Immature natural killer cell (primary cell): ENCODE measurements around the gene PFDN5. TPM values are rescaled to one million over a fixed set of nuclear protein-coding genes. Genes with fewer than 3 reads are reported as not detected.

ENCODE experiments used
- DNase-seq, 3 donors: peaks; one replicate each; pipeline ENCODE4 v3.0.0; 2022; ENCODE audit warnings: mixed read lengths in 1 of 3
- H3K27ac Mint-ChIP-seq, 6 donors: one replicate each; pipeline ENCODE4 v1.8.0; 2020; ENCODE audit warnings: mixed read lengths in 6 of 6, mild to moderate bottlenecking in 5 of 6, inconsistent platforms in 4 of 6, moderate library complexity in 3 of 6
- H3K27me3 Mint-ChIP-seq, 3 donors: one replicate each; pipeline ENCODE4 v1.8.0; 2020 to 2021; ENCODE audit warnings: low read depth in 3 of 3, mild to moderate bottlenecking in 3 of 3, mixed read lengths in 3 of 3, moderate library complexity in 3 of 3, inconsistent platforms in 1 of 3
- H3K36me3 Mint-ChIP-seq, 3 donors: one replicate each; pipeline ENCODE4 v1.8.0; 2020; ENCODE audit warnings: mixed read lengths in 3 of 3, inconsistent platforms in 2 of 3, mild to moderate bottlenecking in 2 of 3
- H3K4me1 Mint-ChIP-seq, 2 donors: one replicate each; pipeline ENCODE4 v1.8.0; 2020; ENCODE audit warnings: inconsistent platforms in 2 of 2, mild to moderate bottlenecking in 2 of 2, mixed read lengths in 2 of 2, moderate library complexity in 1 of 2
- H3K4me3 Mint-ChIP-seq, 5 donors: one replicate each; pipeline ENCODE4 v1.8.0; 2020; ENCODE audit warnings: mild to moderate bottlenecking in 5 of 5, mixed read lengths in 5 of 5, inconsistent platforms in 3 of 5, moderate library complexity in 3 of 5
- H3K9me3 Mint-ChIP-seq, 6 donors: one replicate each; pipeline ENCODE4 v1.8.0; 2020; ENCODE audit warnings: mild to moderate bottlenecking in 6 of 6, mixed read lengths in 6 of 6, inconsistent platforms in 4 of 6, moderate library complexity in 3 of 6
- polyA plus RNA-seq, 3 donors: library from polyadenylated mRNA; unstranded; fragments of 300-500 nt; fragmentation: Illumina TruSeq; gene quantifications; one replicate each; pipeline ENCODE4 v1.2.3, GENCODE V29; 2021

The PFDN5 gene
- polyA plus RNA-seq, 3 donors from 2014 or later = 829 to 1,850 (median 845) TPM

DNA sequence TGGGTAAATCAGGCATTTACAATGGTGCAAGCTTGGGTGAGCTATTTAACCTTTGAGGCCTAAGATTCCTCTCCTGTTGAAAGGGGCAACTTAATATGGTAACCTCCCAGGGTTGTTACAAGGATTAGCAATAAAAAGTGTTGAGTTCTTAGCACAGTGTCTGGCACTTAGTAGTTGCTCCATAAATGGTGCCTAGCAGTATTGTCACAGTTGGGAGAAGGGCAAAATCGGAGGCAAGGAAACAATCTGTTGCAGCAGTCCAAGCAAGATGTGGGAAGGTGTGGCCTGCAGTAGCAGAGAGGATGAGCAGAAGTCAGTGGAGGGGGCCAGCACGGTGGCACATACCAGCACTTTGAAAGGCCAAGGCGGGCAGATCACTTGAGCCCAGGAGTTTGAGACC, 48.1 kb downstream of the PFDN5 start:
- peak overlapping the region in 1 of 6 donors; percentile 32 for H3K27ac Mint-ChIP-seq
- peaks cover 3 to 8% (median 5%) of the 10 kb centered on the region in 3 donors for H3K27me3 Mint-ChIP-seq
- H3K4me3 Mint-ChIP-seq = peak overlapping the region; percentile 43 to 83 (median 51)
- H3K4me1 Mint-ChIP-seq = peaks cover 12 to 17% of the 10 kb centered on the region in 2 donors
- no peaks in the 10 kb centered on the region for H3K36me3 Mint-ChIP-seq
- no peak for DNase-seq
- no peaks in the 10 kb centered on the region for H3K9me3 Mint-ChIP-seq

DNA sequence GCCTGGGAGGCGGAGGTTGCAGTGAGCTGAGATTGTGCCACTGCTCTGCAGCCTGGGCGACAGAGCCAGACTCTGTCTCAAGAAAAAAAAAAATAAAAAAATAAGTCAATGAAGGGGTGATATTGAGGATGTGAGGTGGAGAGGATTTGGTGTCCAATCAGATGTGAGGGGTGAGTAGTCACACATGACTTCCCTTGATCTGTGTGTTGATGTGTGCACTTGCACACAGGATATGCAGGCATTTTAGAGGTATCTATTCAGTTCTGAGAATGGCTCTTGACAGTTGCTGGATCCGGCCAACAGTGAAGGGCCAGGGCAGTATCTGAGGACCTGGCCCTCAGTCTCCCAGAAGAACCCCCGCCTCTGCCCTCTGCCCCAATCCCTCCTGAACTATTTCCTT, 48.6 kb downstream of the PFDN5 start:
- H3K27ac Mint-ChIP-seq = peak overlapping the region; percentile 3 to 47 (median 38)
- no peaks in the 10 kb centered on the region for H3K36me3 Mint-ChIP-seq
- H3K27me3 Mint-ChIP-seq = peaks cover 3 to 7% (median 5%) of the 10 kb centered on the region in 3 donors
- no peak for DNase-seq
- H3K4me3 Mint-ChIP-seq = peak overlapping the region; percentile 73 to 83 (median 73)
- H3K9me3 Mint-ChIP-seq = no peaks in the 10 kb centered on the region
- H3K4me1 Mint-ChIP-seq = peaks cover 12 to 17% of the 10 kb centered on the region in 2 donors

DNA sequence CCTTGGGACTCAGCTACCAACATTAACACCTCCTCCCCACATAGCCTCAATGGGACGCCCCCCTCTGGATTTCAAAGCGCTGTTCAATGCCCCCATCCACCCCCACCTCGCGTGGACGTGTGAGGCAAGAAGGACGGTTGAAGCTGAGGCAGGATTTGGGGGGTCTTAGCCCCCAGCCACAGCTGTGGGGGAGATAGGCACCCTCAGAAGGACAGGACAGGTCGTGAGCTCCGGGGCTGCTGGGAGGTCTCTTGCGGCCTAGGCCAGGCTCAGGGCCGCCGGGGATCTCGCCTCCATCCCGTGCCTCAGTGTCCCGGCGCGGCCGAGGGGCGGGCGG, 49.1 kb downstream of the PFDN5 start:
- Mint-ChIP-seq H3K4me3 (peak overlapping the region; percentile 73 to 83 (median 73)), H3K27ac (peak overlapping the region in 4 of 6 donors; percentile 3 to 47 (median 38)), H3K9me3 (no peaks in the 10 kb centered on the region), H3K4me1 (peaks cover 12 to 17% of the 10 kb centered on the region in 2 donors), H3K27me3 (peaks cover 3 to 7% (median 5%) of the 10 kb centered on the region in 3 donors), H3K36me3 (no peaks in the 10 kb centered on the region)
- DNase-seq = no peak

DNA sequence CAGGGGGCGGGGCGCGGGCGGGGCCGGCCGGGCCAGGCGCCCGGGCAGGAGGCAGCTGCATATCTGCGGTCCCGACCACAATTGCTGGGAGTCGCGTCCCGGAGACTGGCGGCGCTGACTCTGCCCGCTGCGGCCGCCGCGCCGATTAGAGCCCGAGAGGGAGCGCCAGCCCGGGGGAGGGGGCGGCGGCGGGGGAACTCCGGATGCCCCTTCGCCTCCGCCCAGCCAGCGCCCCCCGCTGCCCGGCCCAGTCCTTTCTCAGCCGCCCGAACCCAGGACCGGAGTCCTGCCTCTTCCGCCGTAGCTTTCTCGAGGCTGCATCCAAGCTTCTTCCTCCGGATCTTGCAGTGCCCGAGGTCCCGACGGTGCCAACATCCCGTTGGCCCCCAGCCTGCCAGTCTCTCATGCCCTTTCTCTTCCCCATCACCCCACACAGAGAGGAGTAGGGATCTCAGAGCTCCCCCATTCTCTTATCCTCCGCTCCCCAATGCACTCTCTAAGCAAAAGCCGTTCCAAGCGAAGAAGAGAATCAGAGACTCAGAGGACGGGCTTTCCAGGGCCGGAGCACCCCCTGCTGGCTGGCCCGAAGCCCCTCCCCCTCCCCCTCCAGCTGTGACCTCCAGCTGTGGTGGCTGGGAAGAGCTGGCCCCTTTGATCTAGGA, 49.6 kb downstream of the PFDN5 start:
- peak; percentile 65 to 72 (median 68) for DNase-seq
- Mint-ChIP-seq H3K36me3 (no peaks in the 10 kb centered on the region), H3K27ac (peak overlapping the region; percentile 68 to 98 (median 90)), H3K9me3 (no peaks in the 10 kb centered on the region), H3K4me3 (peak overlapping the region; percentile 93 to 100 (median 99)), H3K4me1 (peaks cover 12 to 17% of the 10 kb centered on the region in 2 donors), H3K27me3 (peaks cover 3 to 5% (median 3%) of the 10 kb centered on the region in 3 donors)

DNA sequence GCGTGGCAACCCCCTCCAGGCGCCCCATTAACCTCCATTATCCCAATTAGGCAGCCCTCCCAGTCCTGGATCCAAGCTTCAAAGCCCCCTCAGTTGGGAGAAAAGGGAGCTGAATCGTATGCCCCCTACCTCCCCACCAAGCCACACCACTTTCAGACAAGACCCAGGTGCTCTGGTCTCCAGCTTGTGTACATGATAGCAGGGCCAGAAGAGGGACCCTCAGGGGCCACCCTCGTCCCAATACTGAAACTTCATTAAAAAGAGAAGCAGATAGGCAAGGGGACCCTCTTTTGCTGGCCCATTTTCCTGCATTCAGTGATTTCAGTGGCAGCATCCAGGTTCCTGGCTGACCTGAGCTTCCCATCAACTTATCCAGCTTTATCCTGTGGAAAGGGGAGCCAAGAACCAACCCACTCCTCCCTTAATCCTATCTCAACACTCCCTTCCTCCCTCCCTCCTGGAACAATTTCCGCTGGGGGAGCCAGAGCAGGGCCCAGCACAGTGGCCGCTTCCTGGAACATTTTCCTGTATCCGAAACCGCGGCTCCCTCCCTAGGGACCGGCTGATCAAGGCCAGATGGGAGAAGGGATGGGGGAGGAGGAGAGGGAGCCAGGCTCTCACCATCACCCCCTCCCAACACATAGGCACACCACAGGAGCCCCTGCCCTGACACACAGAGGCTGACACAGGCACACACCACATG, 50.3 kb downstream of the PFDN5 start:
- peaks cover 3 to 5% (median 3%) of the 10 kb centered on the region in 3 donors for H3K27me3 Mint-ChIP-seq
- no peaks in the 10 kb centered on the region for H3K36me3 Mint-ChIP-seq
- DNase-seq = no peak
- H3K4me3 Mint-ChIP-seq = peak overlapping the region; percentile 53 to 100 (median 99)
- peak overlapping the region in 4 of 6 donors; percentile 32 to 98 (median 56) for H3K27ac Mint-ChIP-seq
- peaks cover 12 to 17% of the 10 kb centered on the region in 2 donors for H3K4me1 Mint-ChIP-seq
- H3K9me3 Mint-ChIP-seq = no peaks in the 10 kb centered on the region

DNA sequence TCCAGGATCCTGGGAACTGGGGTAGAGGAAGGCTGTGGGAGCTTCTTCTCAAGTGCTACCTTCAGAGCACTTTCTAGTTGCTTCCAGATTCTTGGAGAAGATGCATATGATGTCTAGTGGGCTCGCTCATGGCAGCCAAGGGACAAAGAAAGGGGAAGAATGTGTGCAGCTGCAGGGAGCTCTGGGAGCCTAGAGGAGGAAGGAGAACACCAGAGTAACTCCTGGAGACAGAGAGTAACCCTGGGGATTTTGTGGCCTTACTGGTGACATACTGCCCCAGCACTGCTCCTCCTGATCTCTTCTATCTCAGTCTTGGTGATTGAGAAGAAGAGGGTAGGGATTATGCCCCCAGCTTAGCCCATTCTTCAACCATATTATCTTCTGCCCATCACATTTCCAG, 51.1 kb downstream of the PFDN5 start:
- H3K36me3 Mint-ChIP-seq = no peaks in the 10 kb centered on the region
- no peaks in the 10 kb centered on the region for H3K9me3 Mint-ChIP-seq
- no peak for DNase-seq
- peak overlapping the region in 2 of 5 donors; percentile 30 to 49 for H3K4me3 Mint-ChIP-seq
- H3K4me1 Mint-ChIP-seq = peaks cover 12 to 17% of the 10 kb centered on the region in 2 donors
- H3K27me3 Mint-ChIP-seq = peaks cover 3 to 5% (median 3%) of the 10 kb centered on the region in 3 donors
- H3K27ac Mint-ChIP-seq = peak overlapping the region in 1 of 6 donors; percentile 19

DNA sequence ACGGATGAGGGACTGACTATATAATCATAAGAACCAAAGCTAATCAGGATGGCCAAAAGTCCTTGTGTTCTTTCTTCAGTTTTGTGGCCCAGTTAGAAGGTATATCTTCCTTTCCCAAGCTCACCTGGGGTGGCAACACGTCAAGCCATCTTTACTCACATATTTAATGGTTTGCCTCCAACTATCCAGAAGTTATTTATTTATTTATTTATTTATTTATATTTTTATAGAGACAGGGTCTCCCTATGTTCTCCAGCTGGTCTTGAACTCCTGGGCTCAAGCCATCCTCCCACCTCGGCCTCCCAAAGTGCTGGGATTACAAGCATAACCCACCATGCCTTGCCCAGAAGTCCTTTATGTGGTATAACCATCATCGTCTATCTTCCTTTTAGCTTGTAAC, 52.6 kb downstream of the PFDN5 start:
- H3K27ac Mint-ChIP-seq = no peak overlapping the region
- no peak overlapping the region for H3K4me3 Mint-ChIP-seq
- DNase-seq = no peak

More for the DNA sequence above, 52.6 kb downstream of the PFDN5 start:
- Mint-ChIP-seq H3K9me3 (no peaks in the 10 kb centered on the region), H3K36me3 (no peaks in the 10 kb centered on the region), H3K27me3 (peaks cover 3 to 5% (median 3%) of the 10 kb centered on the region in 3 donors), H3K4me1 (peaks cover 18 to 20% of the 10 kb centered on the region in 2 donors)

Other genes with a start within 250 kb of the PFDN5 start
- not detected for gene TNS2, start 245.5 kb upstream of the PFDN5 start, polyA plus RNA-seq
- gene SPRYD3, start 216.2 kb upstream of the PFDN5 start, polyA plus RNA-seq = 10 to 100 TPM; 35.6 to 70.4 (median 59.6) TPM
- 1 to 10 TPM in 1 of 3 donors, under 1 TPM in 1, not detected in 1; 0.69 to 2.1 TPM for gene IGFBP6, start 197.9 kb upstream of the PFDN5 start, polyA plus RNA-seq
- gene SOAT2, start 192.1 kb upstream of the PFDN5 start, polyA plus RNA-seq = not detected
- 1 to 10 TPM; 2.0 to 5.1 (median 2.6) TPM for gene ZNF740, start 114.8 kb upstream of the PFDN5 start, polyA plus RNA-seq
- gene CSAD, start 114.6 kb upstream of the PFDN5 start, polyA plus RNA-seq = 1 to 10 TPM in 2 of 3 donors, under 1 TPM in 1; 0.85 to 3.8 (median 2.6) TPM
- 100 to 1,000 TPM; 289 to 390 (median 389) TPM for gene ITGB7, start 88.3 kb upstream of the PFDN5 start, polyA plus RNA-seq
- gene RARG, start 63.3 kb upstream of the PFDN5 start, polyA plus RNA-seq = 10 to 100 TPM in 1 of 3 donors, 1 to 10 TPM in 2; 2.9 to 10.1 (median 4.7) TPM
- gene ESPL1, start 27.2 kb upstream of the PFDN5 start, polyA plus RNA-seq = under 1 TPM in 1 of 3 donors, not detected in 2; 0.53 TPM
- gene MYG1, start 4.2 kb downstream of the PFDN5 start, polyA plus RNA-seq = 10 to 100 TPM; 51.3 to 78.7 (median 64.0) TPM
- gene AAAS, start 26.1 kb downstream of the PFDN5 start, polyA plus RNA-seq = 10 to 100 TPM; 27.5 to 46.8 (median 46.0) TPM
- gene SP7, start 40.8 kb downstream of the PFDN5 start, polyA plus RNA-seq = not detected
- 10 to 100 TPM in 1 of 3 donors, 1 to 10 TPM in 2; 3.4 to 12.2 (median 4.8) TPM for gene SP1, start 84.6 kb downstream of the PFDN5 start, polyA plus RNA-seq
- under 1 TPM in 1 of 3 donors, not detected in 2; 0.19 TPM for gene AMHR2, start 128.3 kb downstream of the PFDN5 start, polyA plus RNA-seq
- 1,000 to 10,000 TPM in 1 of 3 donors, 100 to 1,000 TPM in 2; 527 to 1,019 (median 714) TPM for gene PRR13, start 146.2 kb downstream of the PFDN5 start, polyA plus RNA-seq
- gene PCBP2, start 156.6 kb downstream of the PFDN5 start, polyA plus RNA-seq = 100 to 1,000 TPM in 1 of 3 donors, 10 to 100 TPM in 2; 79.2 to 102 (median 92.2) TPM
- 1 to 10 TPM in 2 of 3 donors, not detected in 1; 1.2 to 2.7 TPM for gene MAP3K12, start 203.9 kb downstream of the PFDN5 start, polyA plus RNA-seq
- gene TARBP2, start 205.7 kb downstream of the PFDN5 start, polyA plus RNA-seq = 10 to 100 TPM; 11.5 to 28.9 (median 28.8) TPM
- gene NPFF, start 211.9 kb downstream of the PFDN5 start, polyA plus RNA-seq = not detected